Measurements from ENCODE around the gene TBXA2R.
"Not testable (repeated sequence)": the region's sequence is repeated elsewhere in the genome, so short reads cannot be mapped to it uniquely, and the experiment has no call there.

The TBXA2R gene

DNA sequence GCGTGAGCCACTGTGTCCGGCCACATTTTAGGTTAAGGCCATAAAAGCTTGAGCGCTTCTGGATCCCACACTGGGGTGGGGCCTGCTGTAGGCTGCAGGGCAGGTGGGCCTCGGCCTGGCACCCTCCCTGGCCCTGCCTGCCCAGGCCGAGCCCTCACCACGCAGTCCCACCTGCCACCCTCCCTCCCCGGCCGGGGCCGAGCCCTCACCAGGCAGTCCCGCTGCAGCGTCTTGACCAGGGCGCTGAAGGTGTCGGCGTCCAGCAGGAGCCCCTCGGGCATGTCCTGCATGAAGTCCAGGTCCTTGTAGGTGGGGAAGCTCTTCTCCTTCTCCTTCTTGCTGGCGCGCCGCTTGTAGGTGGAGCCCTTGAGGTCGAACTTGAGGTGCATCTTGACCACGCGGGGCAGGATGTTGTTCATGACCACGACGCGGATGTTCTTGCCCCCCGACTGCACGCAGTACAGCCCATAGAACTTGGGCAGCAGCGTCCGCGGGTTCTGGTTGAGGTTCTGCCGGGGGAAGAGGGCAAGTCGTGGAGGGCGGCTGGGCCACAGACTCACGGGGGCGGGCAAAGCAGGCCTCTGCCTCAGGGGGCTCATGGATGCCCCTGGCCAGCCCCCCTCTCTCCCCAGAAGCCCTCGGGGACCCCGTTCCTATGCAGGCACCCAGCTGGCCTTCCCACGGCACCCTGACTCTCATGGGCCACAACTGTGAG is 46.6 kb upstream of the TBXA2R start:
- peaks cover 80% of the 10 kb centered on the region for H3K36me3 ChIP-seq
- H3K4me3 ChIP-seq (ENCODE audit: low read depth, low read length): no peak overlapping the region
- DNase-seq: no peak
- H3K27me3 ChIP-seq (ENCODE audit: insufficient read depth, low read depth, severe bottlenecking): no peaks in the 10 kb centered on the region
- TF ChIP-seq, protein P1, sequence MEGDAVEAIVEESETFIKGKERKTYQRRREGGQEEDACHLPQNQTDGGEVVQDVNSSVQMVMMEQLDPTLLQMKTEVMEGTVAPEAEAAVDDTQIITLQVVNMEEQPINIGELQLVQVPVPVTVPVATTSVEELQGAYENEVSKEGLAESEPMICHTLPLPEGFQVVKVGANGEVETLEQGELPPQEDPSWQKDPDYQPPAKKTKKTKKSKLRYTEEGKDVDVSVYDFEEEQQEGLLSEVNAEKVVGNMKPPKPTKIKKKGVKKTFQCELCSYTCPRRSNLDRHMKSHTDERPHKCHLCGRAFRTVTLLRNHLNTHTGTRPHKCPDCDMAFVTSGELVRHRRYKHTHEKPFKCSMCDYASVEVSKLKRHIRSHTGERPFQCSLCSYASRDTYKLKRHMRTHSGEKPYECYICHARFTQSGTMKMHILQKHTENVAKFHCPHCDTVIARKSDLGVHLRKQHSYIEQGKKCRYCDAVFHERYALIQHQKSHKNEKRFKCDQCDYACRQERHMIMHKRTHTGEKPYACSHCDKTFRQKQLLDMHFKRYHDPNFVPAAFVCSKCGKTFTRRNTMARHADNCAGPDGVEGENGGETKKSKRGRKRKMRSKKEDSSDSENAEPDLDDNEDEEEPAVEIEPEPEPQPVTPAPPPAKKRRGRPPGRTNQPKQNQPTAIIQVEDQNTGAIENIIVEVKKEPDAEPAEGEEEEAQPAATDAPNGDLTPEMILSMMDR (IDR thresholded peaks at IDR 0.05; ENCODE audit: low read depth, low read length): no peak
- H3K27ac ChIP-seq: peak overlapping the region; percentile 99
- H3K9me3 ChIP-seq (ENCODE audit: severe bottlenecking): no peaks in the 10 kb centered on the region

DNA sequence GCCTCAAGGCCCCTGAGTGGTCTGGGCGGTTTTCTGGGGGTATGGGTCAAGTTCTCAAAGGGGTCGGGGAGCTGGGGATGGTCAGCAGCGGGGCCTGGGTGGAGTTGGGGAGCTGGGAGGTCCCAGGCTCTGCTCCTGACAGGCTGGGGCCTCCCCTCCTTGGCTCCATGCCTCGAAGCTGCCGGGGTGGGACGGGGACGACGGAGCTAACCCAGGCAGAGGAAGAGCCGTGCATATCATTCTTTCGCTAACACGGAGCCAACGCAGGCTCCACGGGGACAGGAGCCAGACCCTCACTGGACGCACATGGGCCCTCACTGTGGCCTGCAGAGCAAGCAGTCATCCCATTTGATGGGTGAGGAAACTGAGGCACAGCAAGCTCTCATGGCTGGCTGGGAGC is 45.7 kb upstream of the TBXA2R start:
- Histone ChIP-seq H3K9me3 (ENCODE audit: severe bottlenecking) (no peaks in the 10 kb centered on the region), H3K27me3 (ENCODE audit: insufficient read depth, low read depth, severe bottlenecking) (no peaks in the 10 kb centered on the region), H3K36me3 (peaks cover 80% of the 10 kb centered on the region), H3K4me3 (ENCODE audit: low read depth, low read length) (no peak overlapping the region), H3K27ac (no peak overlapping the region)
- DNase-seq: no peak
- TF ChIP-seq, protein P1 (IDR thresholded peaks at IDR 0.05; ENCODE audit: low read depth, low read length): no peak

DNA sequence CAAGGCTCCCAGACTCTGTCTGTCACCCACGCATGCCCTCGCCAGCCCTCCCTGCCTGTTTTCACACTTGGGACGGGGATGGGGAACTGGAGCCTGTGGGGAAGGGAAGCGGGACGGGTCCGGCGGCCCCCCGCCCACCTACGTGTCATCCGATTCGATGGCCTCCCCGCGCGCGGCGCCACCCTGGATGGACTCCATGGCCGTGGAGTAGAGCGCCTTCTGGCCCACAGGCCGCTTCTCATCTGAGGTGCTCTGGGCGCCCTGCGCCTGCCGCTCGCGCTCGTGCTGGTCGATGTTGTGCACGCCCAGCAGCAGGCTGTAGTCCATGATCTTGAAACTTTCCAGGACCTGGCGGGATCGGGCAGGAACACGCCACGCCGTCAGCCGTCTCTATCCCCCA is 45.0 kb upstream of the TBXA2R start:
- H3K27ac ChIP-seq: no peak overlapping the region
- peaks cover 75% of the 10 kb centered on the region for H3K36me3 ChIP-seq
- TF ChIP-seq, protein P1 (IDR thresholded peaks at IDR 0.05; ENCODE audit: low read depth, low read length): no peak
- no peak overlapping the region for H3K4me3 ChIP-seq (ENCODE audit: low read depth, low read length)
- DNase-seq: no peak
- H3K27me3 ChIP-seq (ENCODE audit: insufficient read depth, low read depth, severe bottlenecking): no peaks in the 10 kb centered on the region
- H3K9me3 ChIP-seq (ENCODE audit: severe bottlenecking): no peaks in the 10 kb centered on the region

DNA sequence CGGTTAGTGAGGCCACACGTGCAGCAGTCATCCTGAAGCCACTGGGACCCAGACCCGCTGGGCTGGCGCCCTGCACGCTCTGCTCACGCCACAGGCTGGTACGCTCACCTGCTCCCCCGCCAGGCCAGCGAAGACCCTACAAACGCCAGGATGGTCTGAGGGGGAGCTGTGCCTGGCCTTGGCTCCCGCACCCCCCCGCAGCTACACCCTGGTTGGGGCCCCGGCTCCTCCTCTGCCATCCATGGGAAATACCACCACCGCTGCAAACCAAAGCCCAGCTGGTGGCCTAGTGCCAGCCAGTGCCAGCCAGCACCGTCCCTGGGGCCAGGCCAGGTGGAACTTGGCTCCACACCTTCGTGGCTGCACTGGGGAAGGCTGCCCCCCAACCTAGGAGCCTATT is 43.2 kb upstream of the TBXA2R start:
- Histone ChIP-seq H3K27ac (no peak overlapping the region), H3K36me3 (peaks cover 79% of the 10 kb centered on the region), H3K9me3 (ENCODE audit: severe bottlenecking) (no peaks in the 10 kb centered on the region), H3K4me3 (ENCODE audit: low read depth, low read length) (no peak overlapping the region), H3K27me3 (ENCODE audit: insufficient read depth, low read depth, severe bottlenecking) (no peaks in the 10 kb centered on the region)
- DNase-seq: no peak
- TF ChIP-seq, protein P1 (IDR thresholded peaks at IDR 0.05; ENCODE audit: low read depth, low read length): no peak

DNA sequence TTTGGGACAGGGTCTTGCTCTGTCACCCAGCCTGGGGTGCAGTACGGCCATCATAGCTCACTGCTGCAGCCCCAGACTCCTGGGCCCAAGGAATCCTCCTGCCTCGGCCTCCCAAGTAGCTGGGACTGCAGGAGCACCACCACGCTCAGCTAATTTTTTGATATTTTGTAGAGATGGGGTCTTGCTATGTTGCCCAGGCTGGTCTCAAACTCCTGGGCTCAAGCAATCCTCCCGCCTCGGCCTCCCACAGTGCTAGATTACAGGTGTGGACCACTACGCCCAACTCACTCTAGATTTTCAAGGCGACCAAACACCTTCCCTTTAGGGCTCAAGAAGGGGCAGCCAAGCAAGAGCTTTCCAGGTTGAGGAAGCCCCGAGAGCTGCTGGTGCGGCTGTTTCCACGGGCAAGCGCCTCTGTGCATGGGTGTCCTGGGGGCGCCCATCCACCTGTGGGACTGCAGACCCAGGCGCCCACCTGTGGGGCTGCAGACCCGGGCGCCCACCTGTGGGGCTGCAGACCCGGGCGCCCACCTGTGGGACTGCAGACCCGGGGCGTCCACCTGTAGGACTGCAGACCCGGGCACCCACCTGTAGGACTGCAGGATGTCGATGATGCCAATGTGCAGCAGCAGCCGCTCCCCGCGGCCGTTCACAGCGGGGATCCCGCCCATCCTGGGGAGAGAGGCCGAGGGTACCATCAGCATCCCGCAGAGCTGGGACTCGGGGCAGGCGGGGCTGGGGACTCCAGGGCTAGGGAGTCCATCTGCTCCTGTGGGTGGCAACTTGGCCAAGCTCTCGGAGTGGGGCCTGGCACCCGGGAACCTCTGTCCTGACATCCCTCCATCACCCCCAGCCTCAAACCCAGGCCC is 41.6 kb upstream of the TBXA2R start:
- DNase-seq: no peak
- no peaks in the 10 kb centered on the region for H3K9me3 ChIP-seq (ENCODE audit: severe bottlenecking)
- no peak overlapping the region for H3K27ac ChIP-seq
- no peak overlapping the region for H3K4me3 ChIP-seq (ENCODE audit: low read depth, low read length)
- no peaks in the 10 kb centered on the region for H3K27me3 ChIP-seq (ENCODE audit: insufficient read depth, low read depth, severe bottlenecking)
- peaks cover 78% of the 10 kb centered on the region for H3K36me3 ChIP-seq
- TF ChIP-seq, protein P1 (IDR thresholded peaks at IDR 0.05; ENCODE audit: low read depth, low read length): no peak

DNA sequence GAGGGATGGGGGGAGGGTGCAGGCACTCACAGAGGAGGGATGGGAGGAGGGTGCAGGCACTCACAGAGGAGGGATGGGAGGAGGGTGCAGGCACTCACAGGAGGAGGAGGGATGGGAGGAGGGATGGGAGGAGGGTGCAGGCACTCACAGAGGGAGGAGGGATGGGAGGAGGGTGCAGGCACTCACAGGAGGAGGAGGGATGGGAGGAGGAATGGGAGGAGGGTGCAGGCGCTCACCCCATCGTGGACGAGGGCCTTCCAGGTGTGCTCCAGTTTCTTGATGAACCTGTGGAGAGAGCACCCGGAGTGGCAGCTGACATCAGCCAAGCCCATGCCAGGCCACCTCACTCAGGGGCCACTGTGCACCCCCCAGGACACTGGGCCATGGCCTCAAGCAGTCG is 40.4 kb upstream of the TBXA2R start:
- H3K27me3 ChIP-seq (ENCODE audit: insufficient read depth, low read depth, severe bottlenecking); H3K9me3 ChIP-seq (ENCODE audit: severe bottlenecking); H3K27ac ChIP-seq; H3K4me3 ChIP-seq (ENCODE audit: low read depth, low read length); DNase-seq: not testable (repeated sequence)
- H3K36me3 ChIP-seq: peaks cover 77% of the 10 kb centered on the region

All from WERI-Rb-1 (cell line).